ENCODE measurements around the gene DNAJB11. TPM values are rescaled to one million over a fixed set of nuclear protein-coding genes. Genes with fewer than 3 reads are reported as not detected.

DNAJB11 gene
- total RNA-seq, 4 donors from 2014 or later: 39.5 to 65.3 (median 47.3) TPM

DNA sequence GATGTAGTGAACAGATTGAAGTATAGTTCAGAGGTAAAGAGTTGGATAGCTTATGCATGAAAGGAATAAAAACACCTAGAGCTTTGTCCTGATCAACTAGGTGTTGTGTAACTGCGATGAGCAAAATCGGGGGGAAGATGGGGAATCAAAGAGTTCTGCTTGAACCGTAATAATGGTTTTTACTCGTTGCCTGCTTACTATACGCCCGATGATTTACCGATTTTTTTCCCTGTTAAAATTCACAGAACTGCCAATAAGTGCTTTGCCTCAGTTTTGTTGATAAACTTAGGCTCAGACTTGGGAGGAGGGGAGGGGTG lies 783 bp upstream of the DNAJB11 start:
- TF ChIP-seq POLR2A (IDR thresholded peaks at IDR 0.05): no peak
- TF ChIP-seq, protein P1, sequence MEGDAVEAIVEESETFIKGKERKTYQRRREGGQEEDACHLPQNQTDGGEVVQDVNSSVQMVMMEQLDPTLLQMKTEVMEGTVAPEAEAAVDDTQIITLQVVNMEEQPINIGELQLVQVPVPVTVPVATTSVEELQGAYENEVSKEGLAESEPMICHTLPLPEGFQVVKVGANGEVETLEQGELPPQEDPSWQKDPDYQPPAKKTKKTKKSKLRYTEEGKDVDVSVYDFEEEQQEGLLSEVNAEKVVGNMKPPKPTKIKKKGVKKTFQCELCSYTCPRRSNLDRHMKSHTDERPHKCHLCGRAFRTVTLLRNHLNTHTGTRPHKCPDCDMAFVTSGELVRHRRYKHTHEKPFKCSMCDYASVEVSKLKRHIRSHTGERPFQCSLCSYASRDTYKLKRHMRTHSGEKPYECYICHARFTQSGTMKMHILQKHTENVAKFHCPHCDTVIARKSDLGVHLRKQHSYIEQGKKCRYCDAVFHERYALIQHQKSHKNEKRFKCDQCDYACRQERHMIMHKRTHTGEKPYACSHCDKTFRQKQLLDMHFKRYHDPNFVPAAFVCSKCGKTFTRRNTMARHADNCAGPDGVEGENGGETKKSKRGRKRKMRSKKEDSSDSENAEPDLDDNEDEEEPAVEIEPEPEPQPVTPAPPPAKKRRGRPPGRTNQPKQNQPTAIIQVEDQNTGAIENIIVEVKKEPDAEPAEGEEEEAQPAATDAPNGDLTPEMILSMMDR (IDR thresholded peaks at IDR 0.05): no peak
- H3K9me3 ChIP-seq: no peaks in the 10 kb centered on the region
- H3K27ac ChIP-seq: peak overlapping the region; percentile 90 to 98 (median 98)
- no peak for DNase-seq
- intact Hi-C loops (cut with DNase I): no loop called here
- peak overlapping the region; percentile 32 to 99 (median 96) for H3K4me3 ChIP-seq
- H3K36me3 ChIP-seq: peaks cover 0 to 28% (median 0%) of the 10 kb centered on the region in 3 donors
- 5 to 8% methylated on average over 7 of the region's 7 CpGs for WGBS, 2 donors
- H3K4me1 ChIP-seq: peaks cover 18 to 57% (median 21%) of the 10 kb centered on the region in 3 donors
- no peaks in the 10 kb centered on the region for H3K27me3 ChIP-seq

DNA sequence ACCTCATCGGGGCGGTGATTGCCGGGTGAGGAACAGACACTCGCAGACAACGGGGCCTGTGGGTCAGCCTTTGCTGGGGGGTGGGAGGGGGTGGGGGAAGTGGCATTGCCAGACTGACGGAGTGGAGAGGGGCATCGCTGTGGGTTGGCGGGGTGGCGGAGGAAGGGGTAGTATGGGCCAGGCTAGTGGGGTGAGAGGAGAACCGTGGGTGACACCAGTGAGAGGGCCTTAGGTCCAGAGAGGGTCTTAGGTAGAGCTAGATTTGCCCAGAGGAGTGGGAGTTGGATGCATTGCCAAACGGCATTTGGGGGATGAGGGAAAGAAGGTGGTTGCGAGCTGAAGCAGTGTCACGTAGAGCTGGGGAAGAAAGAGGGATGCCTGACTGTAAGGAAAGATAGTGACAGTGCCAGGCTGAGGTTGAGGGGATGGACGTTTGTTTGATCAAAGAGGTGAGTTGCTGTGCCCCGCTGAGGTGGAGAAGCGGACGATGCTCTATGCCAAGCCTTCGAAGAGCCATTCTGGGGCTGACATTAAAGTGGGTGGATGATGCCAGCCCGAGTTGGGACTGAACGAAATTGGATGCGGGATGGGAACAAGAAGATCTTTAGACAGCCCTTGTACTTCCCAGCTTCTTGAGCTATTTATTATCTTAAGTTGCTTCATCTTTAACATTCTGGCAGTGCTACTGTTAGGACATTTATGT lies 572 bp downstream of the DNAJB11 start:
- H3K27ac ChIP-seq: peak overlapping the region; percentile 97 to 98 (median 98)
- intact Hi-C loops (cut with DNase I): no loop called here
- H3K9me3 ChIP-seq: no peaks in the 10 kb centered on the region
- 8 to 14% methylated on average over 14 to 19 of the region's 21 CpGs for WGBS, 2 donors
- TF ChIP-seq, protein P1 (IDR thresholded peaks at IDR 0.05): no peak
- TF ChIP-seq POLR2A (IDR thresholded peaks at IDR 0.05): no peak
- no peaks in the 10 kb centered on the region for H3K27me3 ChIP-seq
- peaks cover 18 to 45% (median 21%) of the 10 kb centered on the region in 3 donors for H3K4me1 ChIP-seq
- DNase-seq: no peak
- peaks cover 3 to 42% (median 6%) of the 10 kb centered on the region in 3 donors for H3K36me3 ChIP-seq
- H3K4me3 ChIP-seq: peak overlapping the region; percentile 92 to 99 (median 96)

DNA sequence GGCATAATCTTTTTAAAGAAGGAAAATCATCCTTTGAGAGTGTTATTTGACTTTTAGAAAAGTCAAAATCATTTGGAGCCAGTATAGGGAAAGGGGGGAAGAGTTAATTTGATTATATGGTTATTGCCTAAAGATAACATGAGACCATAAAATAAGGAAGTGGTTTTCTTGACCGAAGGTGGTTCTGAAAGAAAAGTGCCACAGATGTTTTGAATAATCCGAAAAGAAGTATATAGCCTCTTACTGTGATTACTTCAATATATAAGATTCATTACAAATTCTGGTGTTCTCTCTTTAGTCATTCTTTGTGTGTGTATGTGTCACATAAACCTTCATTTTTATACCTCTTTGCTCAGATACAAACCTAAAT lies 1.1 kb downstream of the DNAJB11 start:
- Histone ChIP-seq H3K36me3 (peaks cover 4 to 47% (median 12%) of the 10 kb centered on the region in 3 donors), H3K9me3 (no peaks in the 10 kb centered on the region), H3K4me3 (peak overlapping the region; percentile 92 to 99 (median 96)), H3K4me1 (peaks cover 18 to 40% (median 21%) of the 10 kb centered on the region in 3 donors), H3K27ac (peak overlapping the region in 2 of 4 donors; percentile 98), H3K27me3 (no peaks in the 10 kb centered on the region)
- 41 to 62% methylated on average over 2 of the region's 2 CpGs for WGBS, 2 donors
- TF ChIP-seq, protein P1 (IDR thresholded peaks at IDR 0.05): no peak
- no peak for TF ChIP-seq POLR2A (IDR thresholded peaks at IDR 0.05)
- intact Hi-C loops (cut with DNase I): no loop called here
- DNase-seq: no peak

DNA sequence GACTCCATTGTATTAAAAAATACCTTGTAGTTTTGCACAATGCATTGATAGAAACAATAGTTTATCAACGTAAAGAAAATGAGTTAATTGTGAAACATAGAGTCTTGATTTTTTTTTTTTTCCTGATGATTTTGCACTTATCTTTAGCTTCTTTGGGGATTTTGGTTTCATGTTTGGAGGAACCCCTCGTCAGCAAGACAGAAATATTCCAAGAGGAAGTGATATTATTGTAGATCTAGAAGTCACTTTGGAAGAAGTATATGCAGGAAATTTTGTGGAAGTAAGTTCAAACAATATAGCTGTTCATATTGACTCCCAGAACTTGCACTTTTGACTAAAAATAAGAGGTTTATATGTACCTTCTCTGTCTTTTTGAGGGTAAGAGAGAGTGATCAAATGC lies 7.0 kb downstream of the DNAJB11 start:
- Histone ChIP-seq H3K27me3 (no peaks in the 10 kb centered on the region), H3K27ac (no peak overlapping the region), H3K4me3 (no peak overlapping the region), H3K9me3 (no peaks in the 10 kb centered on the region), H3K4me1 (no peaks in the 10 kb centered on the region), H3K36me3 (peaks cover 9 to 100% (median 34%) of the 10 kb centered on the region in 3 donors)
- 75 to 77% methylated on average over 2 of the region's 2 CpGs for WGBS, 2 donors
- intact Hi-C loops (cut with DNase I): no loop called here
- TF ChIP-seq, protein P1 (IDR thresholded peaks at IDR 0.05): no peak
- no peak for TF ChIP-seq POLR2A (IDR thresholded peaks at IDR 0.05)
- DNase-seq: no peak

DNA sequence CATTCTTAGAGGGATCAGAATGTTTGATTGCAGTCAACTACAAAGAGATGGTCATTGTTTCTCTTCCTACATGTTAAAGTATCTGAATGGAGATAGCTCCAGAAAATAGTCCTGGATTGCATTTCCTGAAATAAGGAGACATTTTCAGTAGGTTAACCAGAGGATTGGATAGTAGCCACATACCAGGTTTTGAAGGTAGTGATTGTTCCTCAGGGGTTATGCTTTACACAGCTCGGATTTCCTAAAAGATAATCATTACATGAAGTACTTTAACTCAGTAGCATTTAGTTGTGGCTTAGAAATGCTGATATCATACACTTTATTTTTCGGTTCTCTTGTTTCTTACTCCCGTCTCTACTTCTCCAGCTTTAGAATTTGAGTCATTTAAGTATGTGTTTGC lies 10.3 kb downstream of the DNAJB11 start:
- 89 to 93% methylated on average over 3 of the region's 3 CpGs for WGBS, 2 donors
- no peaks in the 10 kb centered on the region for H3K4me1 ChIP-seq
- H3K36me3 ChIP-seq: peaks cover 9 to 100% (median 42%) of the 10 kb centered on the region in 3 donors

More for the DNA sequence above, 10.3 kb downstream of the DNAJB11 start:
- no peak for DNase-seq
- intact Hi-C loops (cut with DNase I): no loop called here
- no peak for TF ChIP-seq POLR2A (IDR thresholded peaks at IDR 0.05)
- TF ChIP-seq, protein P1 (IDR thresholded peaks at IDR 0.05): no peak
- Histone ChIP-seq H3K4me3 (no peak overlapping the region), H3K27me3 (no peaks in the 10 kb centered on the region), H3K9me3 (no peaks in the 10 kb centered on the region), H3K27ac (no peak overlapping the region)
